Urinary bladder (tissue), 4 donors: ENCODE results near the gene APMAP. TPM values are rescaled to one million over a fixed set of nuclear protein-coding genes. Genes with fewer than 3 reads are reported as not detected.
A peak's percentile ranks its signal among the peaks of the same experiment; 100 is the strongest.
"Not testable (repeated sequence)": the region's sequence is repeated elsewhere in the genome, so short reads cannot be mapped to it uniquely, and the experiment has no call there.

Experiments used
- DNase-seq: peaks from one replicate; pipeline ENCODE4 v3.0.0-alpha.2; 2015; ENCODE audit errors: extremely low spot score
- H3K27ac ChIP-seq: one replicate; pipeline ENCODE4 v1.5.1; 2013; ENCODE audit warnings: low read depth, mild to moderate bottlenecking, moderate library complexity
- H3K36me3 ChIP-seq: one replicate; pipeline ENCODE4 v1.6.1; 2013; ENCODE audit warnings: mild to moderate bottlenecking, moderate library complexity; ENCODE audit not compliant: insufficient read depth
- H3K4me1 ChIP-seq: one replicate; pipeline ENCODE4 v1.6.1; 2013; ENCODE audit warnings: mild to moderate bottlenecking, moderate library complexity; ENCODE audit not compliant: insufficient read depth
- H3K4me3 ChIP-seq: one replicate; pipeline ENCODE4 v1.5.1; 2013; ENCODE audit warnings: low read depth, low read length
- WGBS: extraction: QIAGEN DNeasy Blood & Tissue Kit; methylation state at CpG from one replicate; pipeline ENCODE4 v1.1.7; 2013; 5-methylcytosine and 5-hydroxymethylcytosine counted together
- polyA plus RNA-seq: library from polyadenylated mRNA; stranded (reverse); fragments of 200-250 nt; gene quantifications from one replicate; pipeline ENCODE4 v1.2.3, GENCODE V29; 2013
- total RNA-seq: library from RNA; depleted of rRNA; stranded (reverse); fragments of >200 nt; gene quantifications from one replicate; pipeline ENCODE4 v1.2.3, GENCODE V29; 2014
- donor health status: healthy with polysubstance abuse.
- donor health status: healthy.

The APMAP gene
- total and polyA plus RNA-seq, 2 donors = 41.7 to 54.9 TPM

DNA sequence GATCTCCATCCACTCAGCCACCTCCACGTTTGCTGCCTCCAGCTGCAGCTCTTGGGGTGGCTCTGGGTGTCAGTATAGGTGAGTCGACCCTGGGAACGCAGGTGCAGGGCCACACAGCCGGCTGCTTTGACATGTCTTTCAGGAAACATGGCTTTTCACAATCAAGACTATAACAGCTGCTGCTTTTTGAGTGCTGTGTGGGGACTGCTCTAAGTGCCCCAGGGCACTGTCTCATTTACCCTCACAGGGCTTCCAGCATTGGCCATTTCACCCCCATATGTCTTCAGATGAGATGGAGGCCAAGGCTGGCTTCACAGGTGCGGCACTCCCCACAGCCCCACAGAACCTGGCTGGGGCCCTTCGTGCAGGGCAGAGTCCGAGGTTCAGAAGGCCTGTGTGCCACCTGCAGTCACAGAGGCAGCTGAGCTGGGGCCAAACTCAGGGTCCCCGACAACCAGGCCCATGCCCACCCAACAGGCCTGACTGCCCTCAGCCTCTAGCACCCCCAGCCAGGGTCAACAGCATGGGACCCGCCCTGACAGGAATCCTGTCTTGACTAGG lies 58.4 kb downstream of the APMAP start:
- no peak for DNase-seq
- Histone ChIP-seq H3K27ac (no peak overlapping the region), H3K4me3 (no peak overlapping the region), H3K4me1 (no peaks in the 10 kb centered on the region), H3K36me3 (no peaks in the 10 kb centered on the region)
- 79% methylated on average over 9 of the region's 9 CpGs for WGBS

DNA sequence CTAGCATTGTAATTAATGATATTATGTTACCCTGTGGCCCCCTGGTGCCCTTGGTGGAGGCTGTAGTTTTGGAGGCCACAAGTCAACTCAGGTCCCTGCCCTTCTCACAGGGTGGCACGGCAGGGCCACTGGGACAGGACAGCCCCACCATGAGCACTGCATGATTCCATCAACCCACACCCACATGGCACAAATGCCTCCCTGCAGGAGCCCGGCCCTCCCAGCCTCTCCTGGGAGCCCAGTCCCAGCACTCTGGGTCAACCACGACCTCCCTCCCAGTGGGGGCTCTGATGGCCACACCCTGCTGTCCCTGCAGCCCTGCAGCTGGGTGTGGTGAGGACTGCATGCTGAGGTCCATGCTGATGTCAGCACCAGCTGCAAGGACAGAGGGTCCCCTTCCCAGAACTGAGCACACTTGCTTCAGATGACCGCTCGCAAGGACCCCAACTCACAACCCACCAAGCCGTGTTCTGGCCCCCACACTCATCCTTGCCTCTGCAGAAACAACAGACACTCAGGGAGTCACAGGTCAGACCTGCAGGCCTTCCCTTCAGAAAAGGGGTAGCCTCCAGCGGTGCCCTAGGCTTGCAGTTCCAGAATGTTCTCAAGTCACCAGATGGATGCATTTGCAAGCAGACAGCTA lies 59.2 kb downstream of the APMAP start:
- WGBS = 86% methylated on average over 7 of the region's 7 CpGs
- Histone ChIP-seq H3K36me3 (no peaks in the 10 kb centered on the region), H3K4me1 (no peaks in the 10 kb centered on the region), H3K27ac (no peak overlapping the region), H3K4me3 (no peak overlapping the region)
- no peak for DNase-seq

DNA sequence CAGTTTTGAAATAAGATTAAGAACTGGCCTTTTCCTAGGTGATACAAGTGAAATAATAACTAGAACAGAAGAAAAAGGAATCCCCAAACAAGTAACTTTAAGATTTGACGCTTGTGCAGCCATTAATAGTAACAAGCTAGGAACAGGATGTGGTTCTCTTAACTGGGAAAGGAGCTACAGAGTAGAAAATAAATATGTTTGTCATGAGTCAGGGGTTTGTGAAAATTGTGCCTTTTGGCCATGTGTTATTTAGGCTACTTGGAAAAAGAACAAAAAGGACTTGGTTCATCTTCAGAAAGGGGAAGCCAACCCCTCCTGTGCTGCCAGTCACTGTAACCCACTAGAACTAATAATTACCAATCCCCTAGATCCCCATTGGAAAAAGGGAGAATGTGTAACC lies 60.7 kb downstream of the APMAP start:
- not testable (repeated sequence) for H3K4me3 ChIP-seq, H3K36me3 ChIP-seq, H3K4me1 ChIP-seq, DNase-seq, H3K27ac ChIP-seq
- WGBS = 64% methylated on average over 1 of the region's 1 CpG

DNA sequence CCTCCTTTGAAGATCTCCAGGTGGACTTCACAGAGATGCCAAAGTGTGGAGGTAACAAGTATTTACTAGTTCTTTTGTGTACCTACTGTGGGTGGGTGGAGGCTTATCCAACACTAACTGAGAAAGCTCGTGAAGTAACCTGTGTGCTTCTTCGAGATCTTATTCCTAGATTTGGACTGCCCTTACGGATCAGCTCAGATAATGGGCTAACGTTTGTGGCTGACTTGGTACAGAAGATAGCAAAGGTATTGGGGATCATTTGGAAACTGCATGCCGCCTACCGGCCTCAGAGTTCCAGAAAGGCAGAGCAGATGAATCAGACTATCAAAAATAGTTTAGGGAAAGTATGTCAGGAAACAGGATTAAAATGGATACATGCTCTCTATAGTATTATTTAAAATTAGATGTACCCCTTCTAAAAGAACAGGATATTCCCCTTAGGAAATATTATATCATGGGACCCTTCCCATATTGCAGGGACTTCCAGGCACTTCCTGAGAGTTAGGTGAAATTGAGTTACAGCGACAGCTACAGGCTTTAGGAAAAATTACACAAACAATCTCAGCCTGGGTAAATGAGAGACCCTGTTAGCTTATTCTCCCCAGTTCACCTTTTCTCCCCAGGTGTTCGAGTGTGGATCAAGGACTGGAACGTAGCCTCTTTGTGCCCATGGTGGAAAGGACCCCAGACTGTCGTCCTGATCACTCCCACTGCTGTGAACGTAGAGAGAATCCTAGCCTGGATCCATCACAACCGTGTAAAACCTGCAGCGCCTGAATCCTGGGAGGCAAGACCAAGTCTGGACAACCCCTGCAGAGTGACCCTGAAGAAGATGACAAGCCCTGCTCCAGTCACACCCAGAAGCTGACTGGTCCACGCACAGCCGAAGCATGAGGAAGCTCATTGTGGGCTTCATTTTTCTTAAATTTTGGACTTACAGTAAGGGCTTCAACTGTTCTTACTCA lies 61.5 kb downstream of the APMAP start:
- not testable (repeated sequence) for DNase-seq, H3K4me3 ChIP-seq, H3K4me1 ChIP-seq, H3K36me3 ChIP-seq
- peak overlapping the region; percentile 79 for H3K27ac ChIP-seq
- 69% methylated on average over 15 of the region's 15 CpGs for WGBS

DNA sequence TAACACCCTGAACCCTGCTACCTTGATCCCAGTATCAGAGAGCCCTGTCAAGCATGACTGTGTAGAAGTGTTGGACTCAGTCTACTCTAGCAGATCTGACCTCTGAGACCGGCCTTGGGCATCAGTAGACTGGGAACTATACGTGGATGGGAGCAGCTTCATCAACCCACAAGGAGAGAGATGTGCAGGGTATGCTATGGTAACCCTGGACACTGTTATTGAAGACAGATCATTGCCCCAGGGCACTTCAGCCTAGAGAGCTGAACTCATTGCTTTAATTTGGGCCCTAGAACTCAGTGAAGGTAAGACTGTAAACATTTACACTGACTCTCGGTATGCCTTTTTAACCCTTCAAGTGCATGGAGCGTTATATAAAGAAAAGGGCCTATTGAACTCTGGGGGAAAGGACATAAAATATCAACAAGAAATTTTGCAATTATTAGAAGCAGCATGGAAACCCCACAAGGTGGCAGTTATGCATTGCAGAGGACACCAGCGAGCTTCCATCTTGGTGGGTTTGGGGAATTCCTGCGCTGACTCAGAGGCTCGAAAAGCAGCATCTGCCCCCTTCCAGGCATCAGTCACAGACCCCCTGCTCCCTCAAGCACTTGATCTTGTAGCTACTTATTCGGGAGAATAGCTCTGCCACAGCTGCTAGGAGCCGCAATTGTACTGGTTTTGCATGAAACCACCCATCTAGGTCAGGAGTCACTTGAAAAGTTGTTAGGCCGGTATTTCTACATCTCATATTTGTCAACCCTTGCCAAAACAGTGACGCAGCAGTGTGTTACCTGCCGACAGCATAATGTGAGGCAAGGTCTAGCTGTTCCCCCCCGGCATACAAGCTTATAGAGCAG lies 62.5 kb downstream of the APMAP start:
- peak; percentile 78 for DNase-seq
- peak overlapping the region; percentile 58 for H3K27ac ChIP-seq
- not testable (repeated sequence) for H3K4me3 ChIP-seq, H3K4me1 ChIP-seq, H3K36me3 ChIP-seq
- 56% methylated on average over 13 of the region's 13 CpGs for WGBS

DNA sequence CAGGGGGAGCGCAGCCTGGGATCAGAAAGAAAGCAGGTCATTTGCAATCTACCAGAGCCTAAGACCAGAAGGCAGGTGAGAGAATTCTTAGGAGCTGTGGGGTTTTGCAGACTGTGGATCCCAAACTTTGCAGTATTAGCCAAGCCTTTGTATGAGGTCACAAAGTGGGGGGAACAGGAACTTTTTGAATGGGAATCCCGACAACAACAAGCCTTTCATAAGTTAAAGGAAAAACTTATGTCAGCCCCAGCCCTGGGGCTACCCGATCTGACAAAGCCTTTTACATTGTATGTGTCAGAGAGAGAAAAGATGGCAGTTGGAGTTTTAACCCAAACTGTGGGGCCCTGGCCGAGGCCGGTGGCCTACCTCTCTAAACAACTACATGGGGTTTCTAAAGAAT lies 63.3 kb downstream of the APMAP start:
- not testable (repeated sequence) for H3K27ac ChIP-seq, H3K4me1 ChIP-seq, DNase-seq, H3K4me3 ChIP-seq, H3K36me3 ChIP-seq
- 73% methylated on average over 5 of the region's 5 CpGs for WGBS

DNA sequence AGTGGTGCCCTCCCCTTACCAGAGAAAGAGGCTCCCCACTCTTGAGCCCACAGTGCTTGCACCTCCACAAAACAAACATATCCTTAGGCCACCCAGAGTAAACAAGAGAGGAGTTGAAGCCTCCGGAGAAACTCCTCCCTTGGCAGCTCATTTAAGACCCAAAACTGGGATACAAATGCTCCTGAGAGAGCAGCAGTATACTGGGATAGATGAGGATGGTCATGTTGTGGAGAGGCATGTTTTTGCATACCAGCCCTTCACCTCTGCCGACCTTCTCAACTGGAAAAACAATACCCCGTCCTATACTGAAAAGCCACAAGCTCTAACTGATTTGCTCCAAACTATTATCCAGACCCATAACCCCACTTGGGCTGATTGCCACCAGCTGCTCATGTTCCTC lies 71.8 kb downstream of the APMAP start:
- not testable (repeated sequence) for H3K27ac ChIP-seq, H3K4me1 ChIP-seq, DNase-seq, H3K4me3 ChIP-seq, H3K36me3 ChIP-seq
- WGBS = 59% methylated on average over 3 of the region's 3 CpGs

DNA sequence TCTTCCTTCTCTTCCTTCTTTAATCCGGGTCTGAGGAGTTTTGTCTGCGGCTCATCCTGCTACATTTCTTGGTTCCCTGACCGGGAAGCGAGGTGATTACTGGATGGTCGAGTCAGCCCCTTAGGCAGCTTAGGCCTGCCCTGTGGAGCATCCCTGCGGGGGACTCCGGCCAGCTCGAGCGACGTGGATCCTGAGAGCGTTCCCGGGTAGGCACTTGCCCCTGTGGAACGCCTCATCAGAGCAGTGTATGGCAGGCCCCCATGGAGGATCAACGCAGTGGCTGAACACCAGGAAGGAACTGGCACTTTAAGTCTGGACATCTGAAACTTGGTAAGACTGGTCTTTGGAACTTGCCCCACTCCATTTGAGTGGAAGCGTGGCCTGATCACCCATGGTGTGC lies 72.9 kb downstream of the APMAP start:
- DNase-seq, H3K4me1 ChIP-seq, H3K36me3 ChIP-seq, H3K4me3 ChIP-seq, H3K27ac ChIP-seq: not testable (repeated sequence)
- 71% methylated on average over 15 of the region's 15 CpGs for WGBS

DNA sequence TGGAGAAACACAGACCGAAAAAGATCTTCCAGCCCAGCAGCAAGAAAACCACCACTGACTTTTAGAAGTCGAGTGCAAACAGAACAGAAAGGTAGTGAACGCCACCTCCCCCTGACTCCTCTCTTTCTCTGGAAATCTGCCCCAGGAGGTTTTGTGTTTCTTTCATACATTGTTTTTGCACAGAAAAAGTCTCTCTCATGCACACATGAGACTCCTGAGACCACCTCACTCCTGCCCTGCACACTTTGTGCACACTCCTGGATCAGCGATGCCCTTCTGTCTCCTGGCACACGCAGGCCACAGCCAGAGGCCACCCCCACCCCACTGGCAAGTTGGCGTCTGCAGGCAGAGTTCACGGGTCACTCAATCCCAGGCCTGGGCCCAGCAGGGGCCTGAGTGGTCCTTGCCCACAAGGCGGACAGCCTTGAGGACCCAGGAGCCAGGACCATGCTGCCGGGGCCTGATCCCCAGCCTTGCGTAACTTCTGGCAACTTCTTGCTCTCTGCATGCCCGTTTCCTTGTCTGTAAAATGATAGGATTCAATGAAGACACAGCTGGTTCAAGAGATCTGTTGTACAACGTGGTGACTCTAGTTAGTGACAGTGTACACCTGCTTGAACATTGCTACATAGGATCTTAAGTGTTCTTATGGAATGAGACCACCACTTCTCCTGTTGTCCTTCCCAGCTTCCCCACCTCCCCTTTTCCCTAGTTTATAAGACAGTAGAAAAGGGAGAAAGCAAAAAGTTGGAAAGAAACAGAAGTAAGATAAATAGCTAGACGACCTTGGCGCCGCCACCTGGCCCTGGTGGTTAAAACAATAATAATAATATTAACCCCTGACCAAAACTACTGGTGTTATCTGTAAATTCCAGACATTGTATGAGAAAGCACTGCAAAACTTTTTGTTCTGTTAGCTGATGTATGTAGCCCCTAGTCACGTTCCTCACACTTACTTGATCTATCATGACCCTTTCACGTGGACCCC lies 73.7 kb downstream of the APMAP start:
- H3K4me1 ChIP-seq = no peaks in the 10 kb centered on the region
- no peak overlapping the region for H3K4me3 ChIP-seq
- WGBS = 48% methylated on average over 17 of the region's 17 CpGs
- no peak for DNase-seq
- H3K36me3 ChIP-seq = no peaks in the 10 kb centered on the region
- H3K27ac ChIP-seq = no peak overlapping the region

DNA sequence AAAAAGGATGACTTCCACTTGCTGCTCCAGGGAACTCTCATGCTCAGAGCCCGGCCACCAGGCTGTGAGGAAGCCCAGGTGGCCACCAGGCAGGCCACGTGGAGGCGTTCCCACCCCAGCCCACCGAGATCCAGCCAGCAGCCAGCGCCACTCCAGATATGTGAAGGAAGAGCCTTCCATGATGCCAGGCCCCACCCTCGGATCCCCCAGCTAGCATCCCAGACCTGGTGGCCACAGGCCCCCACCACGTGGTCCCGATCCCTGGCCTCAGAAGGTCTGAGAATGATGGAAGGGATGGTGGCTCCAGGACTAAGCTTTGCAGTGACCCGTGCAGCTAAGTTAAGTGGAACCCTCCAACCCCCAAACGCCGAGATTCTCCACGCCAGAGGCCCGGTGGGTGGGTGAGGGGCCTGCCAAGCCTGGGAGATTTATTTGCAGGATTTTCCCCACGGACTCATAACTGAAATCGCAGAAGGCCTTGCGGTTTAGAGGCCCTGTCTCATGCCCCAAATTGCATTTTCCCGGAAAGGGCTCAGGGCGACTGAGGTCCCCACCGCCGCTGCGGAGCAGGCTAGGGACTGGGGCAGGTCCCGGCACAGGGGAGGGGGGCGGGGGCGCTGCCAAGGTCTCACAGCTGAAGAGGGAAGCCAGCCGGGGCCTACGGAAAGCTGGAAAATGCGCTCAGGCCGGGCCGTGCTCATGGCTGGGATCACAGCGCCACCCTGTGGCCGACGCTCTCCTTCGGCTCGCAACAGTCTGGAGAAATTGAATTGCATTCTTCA lies 74.6 kb downstream of the APMAP start:
- Histone ChIP-seq H3K27ac (no peak overlapping the region), H3K4me1 (no peaks in the 10 kb centered on the region), H3K4me3 (no peak overlapping the region), H3K36me3 (no peaks in the 10 kb centered on the region)
- peak; percentile 29 for DNase-seq
- WGBS = 26% methylated on average over 34 of the region's 34 CpGs

DNA sequence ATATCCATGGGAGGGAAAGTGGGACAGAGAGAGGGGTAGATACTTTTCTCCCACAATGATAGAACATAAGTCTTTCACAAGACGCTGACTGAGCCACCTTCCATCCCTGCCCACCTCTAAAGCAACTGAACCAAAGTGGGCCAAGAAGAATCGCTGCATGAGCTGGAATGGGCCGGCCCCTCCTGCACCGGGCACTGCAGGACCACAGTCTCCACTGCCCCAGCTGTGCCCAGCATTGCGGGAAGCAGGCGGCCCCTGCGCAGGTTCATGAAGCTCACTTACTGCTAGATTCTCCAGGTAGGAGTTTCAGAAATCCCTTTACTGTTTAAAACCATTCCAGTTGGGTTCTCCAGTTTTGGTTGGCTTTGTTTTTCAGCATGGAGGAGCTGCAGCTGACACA lies 75.5 kb downstream of the APMAP start:
- Histone ChIP-seq H3K36me3 (no peaks in the 10 kb centered on the region), H3K4me3 (no peak overlapping the region), H3K27ac (no peak overlapping the region), H3K4me1 (no peaks in the 10 kb centered on the region)
- no peak for DNase-seq
- 90% methylated on average over 7 of the region's 7 CpGs for WGBS

DNA sequence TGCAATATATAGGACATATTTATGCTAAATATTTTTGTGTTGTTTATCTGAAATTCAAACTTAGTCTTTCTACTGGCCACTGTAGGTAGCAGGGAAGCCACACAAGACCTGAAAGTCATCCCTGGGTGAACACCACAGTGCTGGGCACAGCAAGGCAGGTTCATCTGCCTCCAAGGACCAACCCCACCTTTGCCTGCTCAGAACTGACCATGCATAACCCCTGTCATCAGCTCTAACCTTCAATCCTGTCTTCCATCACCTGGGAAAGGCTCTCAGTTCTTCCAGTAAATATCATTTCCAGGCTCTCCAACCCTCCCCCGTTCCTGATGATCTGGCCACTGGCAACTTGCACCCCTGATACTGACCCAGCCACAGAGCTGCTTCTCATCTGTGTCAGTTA lies 76.1 kb downstream of the APMAP start:
- H3K27ac ChIP-seq = no peak overlapping the region
- H3K36me3 ChIP-seq = no peaks in the 10 kb centered on the region
- no peak for DNase-seq
- H3K4me1 ChIP-seq = no peaks in the 10 kb centered on the region
- 92% methylated on average over 1 of the region's 1 CpG for WGBS
- no peak overlapping the region for H3K4me3 ChIP-seq
